DND-41 (cell line): ENCODE results near the gene PTPRJ.

Experiments used
- CTCF ChIP-seq: IDR thresholded peaks from 2 replicates; pipeline ENCODE4 v1.5.1; 2012; ENCODE audit warnings: borderline replicate concordance, low read length, moderate library complexity, mild to moderate bottlenecking; ENCODE audit not compliant: poor library complexity, severe bottlenecking; ENCODE audit errors: extremely low read depth
- EZH2 ChIP-seq: IDR thresholded peaks from 3 replicates; pipeline ENCODE4 v1.6.1; 2012; ENCODE audit warnings: borderline replicate concordance, low read depth, mild to moderate bottlenecking, moderate library complexity, low read length, inconsistent platforms; ENCODE audit not compliant: severe bottlenecking

GRCh38 chr11:48168815-48169214, 188.5 kb downstream of the PTPRJ start:
- TF ChIP-seq CTCF = no peak
- no peak for TF ChIP-seq EZH2
